Neural cell (in vitro differentiated cells): ENCODE data around the gene PAK5.

Source experiments
- CTCF ChIP-seq: fragments of 450-650 bp; IDR thresholded peaks from 2 replicates; pipeline ENCODE4 v1.5.1; 2014; ENCODE audit warnings: antibody characterized with exemption, mild to moderate bottlenecking, moderate library complexity; ENCODE audit not compliant: poor library complexity, severe bottlenecking
- POLR2AphosphoS5 ChIP-seq: IDR thresholded peaks from 2 replicates; pipeline ENCODE4 v1.6.1; 2012
- SMC3 ChIP-seq: fragments of 450-650 bp; conservative IDR thresholded peaks from 2 replicates; pipeline ENCODE4 v1.6.1; 2014; ENCODE audit warnings: antibody characterized with exemption, mild to moderate bottlenecking, moderate library complexity; ENCODE audit not compliant: poor library complexity

- TF ChIP-seq POLR2AphosphoS5 (no peak), CTCF (no peak), SMC3 (no peak)
Measured at GRCh38 chr20:9514072-9514460, 324.8 kb downstream of the PAK5 start.
